ENCODE data around the gene CPNE5.

DNA sequence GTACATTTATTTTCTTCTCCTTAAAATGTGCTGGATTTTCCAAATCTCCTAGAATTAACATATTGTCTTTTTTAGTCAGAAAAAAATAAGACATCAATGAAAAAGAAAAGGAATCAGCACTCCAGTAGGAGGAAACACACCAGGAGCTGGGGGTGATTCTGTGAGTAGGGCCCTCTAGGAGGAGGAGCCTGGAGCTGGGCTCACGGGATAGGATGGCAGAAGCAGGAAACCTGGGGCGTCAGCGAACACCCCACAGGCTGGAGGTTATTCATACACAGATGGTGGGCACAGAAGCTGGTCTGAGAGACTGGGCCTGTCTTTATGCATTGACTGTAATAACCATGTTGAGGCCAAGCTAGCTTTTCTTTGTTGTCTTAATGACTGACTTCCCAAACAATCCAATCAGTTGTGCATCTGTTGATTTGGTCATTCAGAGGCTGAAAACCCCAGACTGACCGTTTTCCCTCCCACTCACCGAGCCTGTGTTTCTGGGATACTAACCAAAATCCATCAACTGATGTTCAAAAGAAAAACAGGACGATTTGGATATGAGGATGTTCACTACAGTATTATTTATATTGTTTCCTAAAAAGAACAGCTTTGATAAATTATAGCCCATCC is 53.1 kb downstream of the CPNE5 start:
- TF ChIP-seq, protein P1, sequence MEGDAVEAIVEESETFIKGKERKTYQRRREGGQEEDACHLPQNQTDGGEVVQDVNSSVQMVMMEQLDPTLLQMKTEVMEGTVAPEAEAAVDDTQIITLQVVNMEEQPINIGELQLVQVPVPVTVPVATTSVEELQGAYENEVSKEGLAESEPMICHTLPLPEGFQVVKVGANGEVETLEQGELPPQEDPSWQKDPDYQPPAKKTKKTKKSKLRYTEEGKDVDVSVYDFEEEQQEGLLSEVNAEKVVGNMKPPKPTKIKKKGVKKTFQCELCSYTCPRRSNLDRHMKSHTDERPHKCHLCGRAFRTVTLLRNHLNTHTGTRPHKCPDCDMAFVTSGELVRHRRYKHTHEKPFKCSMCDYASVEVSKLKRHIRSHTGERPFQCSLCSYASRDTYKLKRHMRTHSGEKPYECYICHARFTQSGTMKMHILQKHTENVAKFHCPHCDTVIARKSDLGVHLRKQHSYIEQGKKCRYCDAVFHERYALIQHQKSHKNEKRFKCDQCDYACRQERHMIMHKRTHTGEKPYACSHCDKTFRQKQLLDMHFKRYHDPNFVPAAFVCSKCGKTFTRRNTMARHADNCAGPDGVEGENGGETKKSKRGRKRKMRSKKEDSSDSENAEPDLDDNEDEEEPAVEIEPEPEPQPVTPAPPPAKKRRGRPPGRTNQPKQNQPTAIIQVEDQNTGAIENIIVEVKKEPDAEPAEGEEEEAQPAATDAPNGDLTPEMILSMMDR (IDR thresholded peaks at IDR 0.05): no peak
- TF ChIP-seq POLR2AphosphoS5 (IDR thresholded peaks at IDR 0.05; ENCODE audit: low read depth, low read length): no peak
- TF ChIP-seq, protein P2, sequence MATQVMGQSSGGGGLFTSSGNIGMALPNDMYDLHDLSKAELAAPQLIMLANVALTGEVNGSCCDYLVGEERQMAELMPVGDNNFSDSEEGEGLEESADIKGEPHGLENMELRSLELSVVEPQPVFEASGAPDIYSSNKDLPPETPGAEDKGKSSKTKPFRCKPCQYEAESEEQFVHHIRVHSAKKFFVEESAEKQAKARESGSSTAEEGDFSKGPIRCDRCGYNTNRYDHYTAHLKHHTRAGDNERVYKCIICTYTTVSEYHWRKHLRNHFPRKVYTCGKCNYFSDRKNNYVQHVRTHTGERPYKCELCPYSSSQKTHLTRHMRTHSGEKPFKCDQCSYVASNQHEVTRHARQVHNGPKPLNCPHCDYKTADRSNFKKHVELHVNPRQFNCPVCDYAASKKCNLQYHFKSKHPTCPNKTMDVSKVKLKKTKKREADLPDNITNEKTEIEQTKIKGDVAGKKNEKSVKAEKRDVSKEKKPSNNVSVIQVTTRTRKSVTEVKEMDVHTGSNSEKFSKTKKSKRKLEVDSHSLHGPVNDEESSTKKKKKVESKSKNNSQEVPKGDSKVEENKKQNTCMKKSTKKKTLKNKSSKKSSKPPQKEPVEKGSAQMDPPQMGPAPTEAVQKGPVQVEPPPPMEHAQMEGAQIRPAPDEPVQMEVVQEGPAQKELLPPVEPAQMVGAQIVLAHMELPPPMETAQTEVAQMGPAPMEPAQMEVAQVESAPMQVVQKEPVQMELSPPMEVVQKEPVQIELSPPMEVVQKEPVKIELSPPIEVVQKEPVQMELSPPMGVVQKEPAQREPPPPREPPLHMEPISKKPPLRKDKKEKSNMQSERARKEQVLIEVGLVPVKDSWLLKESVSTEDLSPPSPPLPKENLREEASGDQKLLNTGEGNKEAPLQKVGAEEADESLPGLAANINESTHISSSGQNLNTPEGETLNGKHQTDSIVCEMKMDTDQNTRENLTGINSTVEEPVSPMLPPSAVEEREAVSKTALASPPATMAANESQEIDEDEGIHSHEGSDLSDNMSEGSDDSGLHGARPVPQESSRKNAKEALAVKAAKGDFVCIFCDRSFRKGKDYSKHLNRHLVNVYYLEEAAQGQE (IDR thresholded peaks at IDR 0.05; ENCODE audit: insufficient read depth in 1 of 2, low read depth in 2 of 2, low read length in 1 of 2): no peak
- TF ChIP-seq SIN3A (IDR thresholded peaks at IDR 0.05; ENCODE audit: borderline replicate concordance, insufficient read depth, low read depth, low read length): no peak
- TF ChIP-seq TCF7L2 (IDR thresholded peaks at IDR 0.05; ENCODE audit: low read depth, low read length): no peak

Measured in Panc1 (cell line).